ENCODE data around the gene AP2S1. TPM values are rescaled to one million over a fixed set of nuclear protein-coding genes. Genes with fewer than 3 reads are reported as not detected.

Gene AP2S1
- 100 to 1,000 TPM; 118 to 141 TPM for total RNA-seq

DNA sequence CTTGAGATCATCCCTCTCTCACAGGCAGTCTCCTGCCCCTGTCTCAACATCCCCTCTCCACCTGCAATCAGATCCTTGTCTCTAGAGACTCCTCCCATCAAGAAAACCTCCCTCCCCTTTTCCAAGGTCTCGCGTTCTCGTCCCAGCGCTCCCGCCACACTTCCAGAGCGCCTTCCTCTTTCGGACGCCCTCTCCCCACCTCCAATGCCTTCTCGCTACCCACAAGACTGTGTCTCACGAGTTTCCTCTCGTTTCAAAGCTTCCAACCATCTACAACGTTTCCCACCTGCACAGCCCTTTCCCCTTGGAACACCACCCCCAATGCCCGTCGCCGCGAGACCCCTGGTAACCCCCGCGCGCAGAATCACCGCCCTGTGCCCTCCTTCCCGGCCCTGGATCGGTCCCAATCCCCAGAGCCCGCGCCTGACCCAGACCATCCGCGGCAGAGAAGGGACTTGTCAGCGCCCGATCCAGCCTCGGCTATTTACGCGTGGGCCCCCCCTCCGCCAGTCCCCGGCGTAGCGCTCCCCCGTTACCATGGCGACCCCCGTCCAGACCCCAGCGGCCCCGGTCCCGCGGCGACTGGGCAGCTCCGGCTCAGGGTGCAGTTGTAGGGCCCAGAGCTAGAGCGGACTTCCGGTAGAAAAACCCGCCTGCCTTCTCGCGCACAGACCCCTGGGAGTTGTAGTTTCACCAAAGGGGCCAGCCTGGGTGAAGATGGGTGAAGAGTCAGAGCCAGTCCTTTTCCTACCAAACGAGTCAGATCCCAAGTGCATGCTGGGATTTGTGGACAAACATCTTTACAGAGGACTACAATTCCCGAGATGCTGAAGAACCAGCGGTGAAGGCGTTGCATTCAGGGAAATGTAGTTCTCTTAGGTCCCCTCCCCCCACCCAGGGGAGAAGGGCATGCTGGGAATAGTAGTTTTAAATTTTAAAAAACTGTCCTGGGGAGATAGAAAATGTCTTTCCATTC lies at the start of gene AP2S1:
Gene AP2S1 (minus strand): TSS at position 619 of the 976 bp plus-strand sequence. CDS start 80 bp downstream, at position 539.
- H3K4me3 ChIP-seq: peak within 1 kb of the TSS; percentile 74 to 76
- H3K9me3 ChIP-seq: no peaks in the 10 kb centered on the region
- no peaks in the 10 kb centered on the region for H3K27me3 ChIP-seq (replicated peaks; ENCODE audit: insufficient read depth)
- peak within 1 kb of the TSS; percentile 82 to 83 for H3K27ac ChIP-seq
- DNase-seq (ENCODE audit: low spot score): peak; percentile 98
- peaks cover 5% of the 10 kb centered on the region for H3K4me1 ChIP-seq (replicated peaks)
- H3K36me3 ChIP-seq: no peaks in the 10 kb centered on the region
- intact Hi-C loops (cut with DNase I): no loop called here
- TF ChIP-seq POLR2A (IDR thresholded peaks at IDR 0.05) (peak; percentile 84), POLR2AphosphoS5 (IDR thresholded peaks at IDR 0.05) (peak; percentile 99)
- TF ChIP-seq, protein P1, sequence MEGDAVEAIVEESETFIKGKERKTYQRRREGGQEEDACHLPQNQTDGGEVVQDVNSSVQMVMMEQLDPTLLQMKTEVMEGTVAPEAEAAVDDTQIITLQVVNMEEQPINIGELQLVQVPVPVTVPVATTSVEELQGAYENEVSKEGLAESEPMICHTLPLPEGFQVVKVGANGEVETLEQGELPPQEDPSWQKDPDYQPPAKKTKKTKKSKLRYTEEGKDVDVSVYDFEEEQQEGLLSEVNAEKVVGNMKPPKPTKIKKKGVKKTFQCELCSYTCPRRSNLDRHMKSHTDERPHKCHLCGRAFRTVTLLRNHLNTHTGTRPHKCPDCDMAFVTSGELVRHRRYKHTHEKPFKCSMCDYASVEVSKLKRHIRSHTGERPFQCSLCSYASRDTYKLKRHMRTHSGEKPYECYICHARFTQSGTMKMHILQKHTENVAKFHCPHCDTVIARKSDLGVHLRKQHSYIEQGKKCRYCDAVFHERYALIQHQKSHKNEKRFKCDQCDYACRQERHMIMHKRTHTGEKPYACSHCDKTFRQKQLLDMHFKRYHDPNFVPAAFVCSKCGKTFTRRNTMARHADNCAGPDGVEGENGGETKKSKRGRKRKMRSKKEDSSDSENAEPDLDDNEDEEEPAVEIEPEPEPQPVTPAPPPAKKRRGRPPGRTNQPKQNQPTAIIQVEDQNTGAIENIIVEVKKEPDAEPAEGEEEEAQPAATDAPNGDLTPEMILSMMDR (IDR thresholded peaks at IDR 0.05): peak in 2 of 4 experiments; percentile 31 to 35
- under 1% methylated on average over 53 of the region's 53 CpGs for WGBS

DNA sequence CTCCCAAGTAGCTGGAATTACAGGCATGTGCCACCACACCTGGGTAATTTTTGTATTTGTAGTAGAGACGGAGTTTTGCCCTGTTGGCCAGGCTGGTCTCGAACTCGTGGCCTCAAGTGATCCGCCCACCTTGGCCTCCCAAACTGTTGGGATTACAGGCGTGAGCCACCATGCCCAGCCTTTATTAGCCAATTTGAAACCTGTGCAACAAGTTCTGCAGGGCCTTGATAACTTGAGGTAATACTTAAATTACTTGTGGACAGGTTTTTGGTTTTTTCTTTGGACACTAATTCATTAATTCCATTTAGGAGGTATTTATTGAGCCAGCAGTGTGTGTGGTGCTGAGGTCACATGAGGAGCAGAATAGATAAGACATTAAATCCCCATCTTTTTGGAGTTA lies 49.7 kb upstream of the AP2S1 start:
- H3K4me1 ChIP-seq (replicated peaks): peaks cover 29% of the 10 kb centered on the region
- no peak for DNase-seq (ENCODE audit: low spot score)
- intact Hi-C loops (cut with DNase I): loop anchor here (2.0 kb wide), 1 partner anchor 16 kb away; no protein-coding TSS in a partner anchor

DNA sequence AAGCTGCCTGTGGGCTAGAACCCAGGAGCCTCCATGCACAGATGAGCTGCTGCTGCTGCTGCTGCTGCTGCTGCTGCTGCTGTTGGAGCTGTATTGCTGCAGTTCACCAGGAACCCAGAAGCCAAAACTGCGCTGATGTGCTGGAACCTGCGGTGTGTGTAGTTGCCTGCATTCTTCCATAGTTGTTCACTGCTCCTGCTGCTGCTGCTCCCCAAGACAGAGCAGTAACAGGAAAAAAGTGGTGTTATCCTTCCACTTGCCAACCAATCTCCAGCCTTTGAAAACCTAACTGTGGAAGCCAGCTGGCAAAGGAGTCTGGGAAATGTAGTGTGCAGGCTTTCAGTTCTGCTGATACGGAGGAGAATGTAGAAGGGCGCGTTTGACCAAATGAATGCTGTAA lies 48.1 kb upstream of the AP2S1 start:
- H3K4me1 ChIP-seq (replicated peaks): peaks cover 28% of the 10 kb centered on the region
- no peaks in the 10 kb centered on the region for H3K27me3 ChIP-seq (replicated peaks; ENCODE audit: insufficient read depth)
- no peak overlapping the region for H3K4me3 ChIP-seq
- H3K9me3 ChIP-seq: no peaks in the 10 kb centered on the region
- 58% methylated on average over 5 of the region's 5 CpGs for WGBS
- no peak overlapping the region for H3K27ac ChIP-seq
- DNase-seq (ENCODE audit: low spot score): no peak
- no peaks in the 10 kb centered on the region for H3K36me3 ChIP-seq
- TF ChIP-seq, protein P1 (IDR thresholded peaks at IDR 0.05): no peak
- TF ChIP-seq POLR2AphosphoS5 (IDR thresholded peaks at IDR 0.05) (no peak), POLR2A (IDR thresholded peaks at IDR 0.05) (no peak)
- intact Hi-C loops (cut with DNase I): no loop called here

More for the DNA sequence above, 49.7 kb upstream of the AP2S1 start:
- TF ChIP-seq POLR2AphosphoS5 (IDR thresholded peaks at IDR 0.05) (no peak), POLR2A (IDR thresholded peaks at IDR 0.05) (no peak)
- TF ChIP-seq, protein P1 (IDR thresholded peaks at IDR 0.05): no peak
- H3K27ac ChIP-seq: no peak overlapping the region
- H3K36me3 ChIP-seq: no peaks in the 10 kb centered on the region
- 83% methylated on average over 5 of the region's 5 CpGs for WGBS
- no peaks in the 10 kb centered on the region for H3K27me3 ChIP-seq (replicated peaks; ENCODE audit: insufficient read depth)
- H3K4me3 ChIP-seq: no peak overlapping the region
- H3K9me3 ChIP-seq: no peaks in the 10 kb centered on the region

DNA sequence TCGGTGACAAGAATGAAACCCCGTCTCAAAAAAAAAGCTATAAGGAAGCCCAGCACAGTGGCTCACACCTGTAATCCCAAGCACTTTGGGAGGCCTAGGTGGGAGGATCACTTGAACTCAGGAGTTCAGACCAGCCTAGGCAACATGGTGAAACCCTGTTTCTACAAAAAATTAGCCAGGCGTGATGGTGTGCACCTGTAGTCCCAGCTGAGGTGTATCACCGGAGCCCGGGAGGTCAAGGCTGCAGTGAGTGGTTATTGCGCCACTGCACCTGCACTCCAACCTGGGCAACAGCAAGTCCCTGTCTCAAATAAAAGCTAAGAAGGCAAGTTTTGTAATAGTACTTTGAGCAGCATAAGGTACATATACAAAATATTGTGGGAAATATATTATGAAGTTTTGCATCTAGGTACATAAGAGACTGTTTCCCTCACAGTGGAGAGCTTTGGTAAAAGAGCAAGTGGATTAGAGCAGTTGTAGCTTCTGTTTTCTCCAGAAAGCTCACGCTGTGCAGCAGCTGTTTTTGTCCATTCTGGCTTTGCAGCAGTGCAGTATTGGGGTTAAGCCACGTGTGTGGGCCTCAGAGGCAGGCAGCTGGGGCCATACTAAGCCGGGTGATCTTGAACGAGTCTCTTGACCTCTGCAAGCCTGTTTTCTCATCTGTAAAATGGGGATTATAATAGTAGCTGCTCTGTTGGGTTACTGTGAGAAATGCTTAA lies 45.6 kb upstream of the AP2S1 start:
- H3K9me3 ChIP-seq: no peaks in the 10 kb centered on the region
- H3K4me3 ChIP-seq: no peak overlapping the region
- H3K27ac ChIP-seq: no peak overlapping the region
- no peaks in the 10 kb centered on the region for H3K27me3 ChIP-seq (replicated peaks; ENCODE audit: insufficient read depth)
- DNase-seq (ENCODE audit: low spot score): no peak
- 93% methylated on average over 10 of the region's 10 CpGs for WGBS
- intact Hi-C loops (cut with DNase I): no loop called here
- peaks cover 7% of the 10 kb centered on the region for H3K4me1 ChIP-seq (replicated peaks)
- H3K36me3 ChIP-seq: no peaks in the 10 kb centered on the region
- TF ChIP-seq POLR2A (IDR thresholded peaks at IDR 0.05) (no peak), POLR2AphosphoS5 (IDR thresholded peaks at IDR 0.05) (no peak)
- TF ChIP-seq, protein P1 (IDR thresholded peaks at IDR 0.05): no peak
